ENCODE measurements around the gene TCF7. TPM values are rescaled to one million over a fixed set of nuclear protein-coding genes. Genes with fewer than 3 reads are reported as not detected.

Gene TCF7
- total and polyA plus RNA-seq, 2 of the 13 experiments (the other 11 are each of a cell fraction or from before 2014, with no cell fraction given): 6.3 to 6.8 TPM

GRCh38 chr5:134071614-134072207 is 42.8 kb upstream of the TCF7 start:
- no TSS peak for BruUV-seq (replicated peaks)
- in situ Hi-C loops (cut with HindIII; ENCODE audit: extremely low pct_ligation_motif_present, low pct_unique_long_range_greater_than_20kb) (no loop called here), intact Hi-C loops (cut with micrococcal nuclease; ENCODE audit: unreplicated experiment) (loop anchor here (2.0 to 5.0 kb wide), 2 partner anchors 27 to 34 kb away; no protein-coding TSS in a partner anchor)
- Histone ChIP-seq H3K27ac (ENCODE audit: extremely low read length, insufficient read depth, low read length) (peak overlapping the region; percentile 58), H3K4me3 (replicated peaks in 1 of 3; ENCODE audit: insufficient read depth in 1 of 3, low read depth in 2 of 3, low read length in 3 of 3) (peak overlapping the region; percentile 63 to 75 (median 68)), H3K79me2 (ENCODE audit: insufficient read depth, low read length) (no peaks in the 10 kb centered on the region), H3K36me3 (replicated peaks in 1 of 2; ENCODE audit: control insufficient read depth in 1 of 2, insufficient read depth in 2 of 2, low read length in 2 of 2) (no peaks in the 10 kb centered on the region), H3K4me1 (ENCODE audit: insufficient read depth, low read length) (peaks cover 47% of the 10 kb centered on the region), H3K9ac (ENCODE audit: insufficient read depth, low read depth, low read length) (peak overlapping the region; percentile 61), H3K9me3 (ENCODE audit: low read length) (no peaks in the 10 kb centered on the region), H3K27me3 (ENCODE audit: control insufficient read depth in 1 of 2, insufficient read depth in 2 of 2, low read length in 2 of 2) (no peaks in the 10 kb centered on the region), H4K20me1 (ENCODE audit: insufficient read depth, low read length) (no peaks in the 10 kb centered on the region), H2AFZ (ENCODE audit: low read length) (no peak overlapping the region), H3K4me2 (ENCODE audit: low read depth, low read length) (peak overlapping the region; percentile 92)
- 51% methylated on average over 5 of the region's 7 CpGs for WGBS (ENCODE audit: low lambda C conversion rate)
- TF ChIP-seq HNF4A (CRISPR knock-in tag; IDR thresholded peaks at IDR 0.05): peak; percentile 46; the same call in 1 of the 2 replicates
- TF ChIP-seq ZNF567 (CRISPR knock-in tag; IDR thresholded peaks at IDR 0.05; ENCODE audit: borderline replicate concordance): no peak
- 0 out of 2 replicates have a peak, but pooled peaks have one; percentile 6 for TF ChIP-seq IRF9 (CRISPR knock-in tag; IDR thresholded peaks at IDR 0.05; ENCODE audit: borderline replicate concordance)
- TF ChIP-seq HNF4G (IDR thresholded peaks at IDR 0.05; ENCODE audit: borderline replicate concordance, low read depth, low read length): no peak
- 0 out of 2 replicates have a peak, but pooled peaks have one; percentile 2 for TF ChIP-seq HNF4G (CRISPR knock-in tag; IDR thresholded peaks at IDR 0.05; ENCODE audit: borderline replicate concordance, low read depth)
- peak; percentile 19; the same call in 1 of the 2 replicates for TF ChIP-seq SPEN (CRISPR knock-in tag; IDR thresholded peaks at IDR 0.05; ENCODE audit: low read depth)
- 0 out of 2 replicates have a peak, but pooled peaks have one; percentile 9 for TF ChIP-seq ZSCAN5A (CRISPR knock-in tag; IDR thresholded peaks at IDR 0.05; ENCODE audit: borderline replicate concordance)
- no peak for TF ChIP-seq NFYC (CRISPR knock-in tag; IDR thresholded peaks at IDR 0.05)
- TF ChIP-seq SP5 (CRISPR knock-in tag; IDR thresholded peaks at IDR 0.05; ENCODE audit: borderline replicate concordance, low read depth): 0 out of 2 replicates have a peak, but pooled peaks have one; percentile 35
- 0 out of 2 replicates have a peak, but pooled peaks have one; percentile 12 for TF ChIP-seq SNAPC5 (CRISPR knock-in tag; IDR thresholded peaks at IDR 0.05; ENCODE audit: borderline replicate concordance)
- ATAC-seq: peak; percentile 84
- ChIA-PET POLR2A (interaction anchor here (0.7 to 4.2 kb wide), 9 partner anchors 13 to 75 kb away, joined by 3 to 39 read pairs (median 3); partner anchors contain the start of gene TCF7), CTCF (ENCODE audit: low intra/inter-chr PET ratio, low total read pairs) (interaction anchor here (1.7 kb wide), 1 partner anchor 32 kb away, joined by 9 read pairs; no protein-coding TSS in a partner anchor)
- FAIRE-seq: peak; percentile 64
- DNase-seq (ENCODE audit: low spot score): no peak

Data from HepG2 (cell line).